ENCODE data around the gene GRB2. TPM values are rescaled to one million over a fixed set of nuclear protein-coding genes. Genes with fewer than 3 reads are reported as not detected.

Gene GRB2
- total RNA-seq, 2 donors from 2014 or later, result 85.5 to 86.6 TPM

DNA sequence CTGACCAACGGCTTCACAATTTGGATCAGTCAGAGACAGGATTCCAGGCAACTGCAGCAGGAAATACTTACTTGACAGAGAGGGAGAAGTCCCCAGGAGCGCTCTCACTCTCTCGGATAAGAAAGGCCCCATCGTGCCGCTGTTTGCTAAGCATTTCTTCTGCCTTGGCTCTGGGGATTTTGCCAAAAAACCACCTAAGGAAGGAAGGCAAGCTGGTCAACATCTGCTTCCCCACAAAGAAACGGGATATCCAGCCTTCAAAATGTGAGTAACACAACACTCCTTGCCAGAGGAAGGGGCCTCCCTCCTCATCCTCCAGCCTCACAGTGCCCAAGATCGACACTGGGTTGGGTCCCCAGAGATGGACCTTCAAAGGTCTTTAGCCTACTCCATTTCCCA, 79.7 kb downstream of the GRB2 start:
- Mint-ChIP-seq H3K9me3 (no peaks in the 10 kb centered on the region), H3K27ac (peak overlapping the region; percentile 90), H3K4me3 (no peak overlapping the region), H3K27me3 (ENCODE audit: insufficient read depth) (no peaks in the 10 kb centered on the region), H3K36me3 (ENCODE audit: low read depth) (peaks cover 44% of the 10 kb centered on the region), H3K4me1 (peaks cover 21% of the 10 kb centered on the region)
- Histone ChIP-seq H3K9ac (ENCODE audit: extremely low read depth, low read length, poor library complexity, severe bottlenecking) (no peak overlapping the region), H3K27me3 (ENCODE audit: control insufficient read depth, insufficient read depth, low read length, poor library complexity, severe bottlenecking) (no peaks in the 10 kb centered on the region), H3K27ac (ENCODE audit: low read depth, low read length) (no peak overlapping the region), H3K4me1 (ENCODE audit: control insufficient read depth, insufficient read depth, low read length) (no peaks in the 10 kb centered on the region), H3K4me3 (ENCODE audit: low read length) (no peak overlapping the region), H3K36me3 (ENCODE audit: control insufficient read depth, insufficient read depth, low read length) (peaks cover 43% of the 10 kb centered on the region), H3K9me3 (ENCODE audit: control insufficient read depth, low read length) (no peaks in the 10 kb centered on the region)
- peak; percentile 66 for DNase-seq
- WGBS, 2 experiments (ENCODE audit: insufficient coverage in 1 of 2, insufficient read length in 1 of 2), result 94% methylated on average over 5 to 7 of the region's 7 CpGs
- TF ChIP-seq CTCF (conservative IDR thresholded peaks at IDR 0.05), result no peak

- H3K27ac Mint-ChIP-seq, result peak overlapping the region; percentile 90
- no peak overlapping the region for H3K4me3 Mint-ChIP-seq
- no peak overlapping the region for H3K27ac ChIP-seq (ENCODE audit: low read depth, low read length)
These were observed 80.1 kb downstream of the GRB2 start for GRCh38 chr17:75325348-75325747.

DNA sequence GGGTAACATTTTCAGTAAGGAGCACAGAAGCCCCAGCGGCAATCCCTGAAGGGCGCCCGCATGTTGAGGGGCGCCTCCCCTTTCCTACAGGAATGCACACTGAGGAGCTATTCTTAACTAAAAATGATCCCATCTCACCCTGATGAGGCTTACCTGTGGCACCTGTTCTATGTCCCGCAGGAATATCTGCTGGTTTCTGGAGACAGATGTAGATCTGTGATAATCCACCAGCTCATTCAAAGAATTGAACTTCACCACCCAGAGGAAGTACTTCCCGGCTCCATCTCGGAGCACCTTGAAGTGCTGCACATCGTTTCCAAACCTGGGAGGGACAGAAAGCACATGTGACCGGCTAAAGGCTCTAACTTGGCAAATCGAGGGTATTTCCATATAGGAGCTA, 84.0 kb downstream of the GRB2 start:
- H3K27ac ChIP-seq (ENCODE audit: low read depth, low read length), result no peak overlapping the region
- no peak for DNase-seq
- Mint-ChIP-seq H3K9me3 (no peaks in the 10 kb centered on the region), H3K4me3 (no peak overlapping the region), H3K4me1 (peaks cover 26% of the 10 kb centered on the region), H3K27ac (no peak overlapping the region), H3K36me3 (ENCODE audit: low read depth) (peaks cover 57% of the 10 kb centered on the region), H3K27me3 (ENCODE audit: insufficient read depth) (no peaks in the 10 kb centered on the region)
- no peaks in the 10 kb centered on the region for H3K4me1 ChIP-seq (ENCODE audit: control insufficient read depth, insufficient read depth, low read length)
- H3K36me3 ChIP-seq (ENCODE audit: control insufficient read depth, insufficient read depth, low read length), result peaks cover 63% of the 10 kb centered on the region
- no peak overlapping the region for H3K4me3 ChIP-seq (ENCODE audit: low read length)
- no peaks in the 10 kb centered on the region for H3K9me3 ChIP-seq (ENCODE audit: control insufficient read depth, low read length)
- no peak for TF ChIP-seq CTCF (conservative IDR thresholded peaks at IDR 0.05)
- H3K27me3 ChIP-seq (ENCODE audit: control insufficient read depth, insufficient read depth, low read length, poor library complexity, severe bottlenecking), result no peaks in the 10 kb centered on the region
- 79 to 84% methylated on average over 8 to 10 of the region's 10 CpGs for WGBS, 2 experiments (ENCODE audit: insufficient coverage in 1 of 2, insufficient read length in 1 of 2)
- H3K9ac ChIP-seq (ENCODE audit: extremely low read depth, low read length, poor library complexity, severe bottlenecking), result no peak overlapping the region

More at GRCh38 chr17:75325348-75325747, 80.1 kb downstream of the GRB2 start:
- TF ChIP-seq CTCF (conservative IDR thresholded peaks at IDR 0.05), result no peak
- Mint-ChIP-seq H3K36me3 (ENCODE audit: low read depth) (peaks cover 44% of the 10 kb centered on the region), H3K9me3 (no peaks in the 10 kb centered on the region), H3K27me3 (ENCODE audit: insufficient read depth) (no peaks in the 10 kb centered on the region), H3K4me1 (peaks cover 17% of the 10 kb centered on the region)
- Histone ChIP-seq H3K4me1 (ENCODE audit: control insufficient read depth, insufficient read depth, low read length) (no peaks in the 10 kb centered on the region), H3K9ac (ENCODE audit: extremely low read depth, low read length, poor library complexity, severe bottlenecking) (no peak overlapping the region), H3K36me3 (ENCODE audit: control insufficient read depth, insufficient read depth, low read length) (peaks cover 43% of the 10 kb centered on the region), H3K9me3 (ENCODE audit: control insufficient read depth, low read length) (no peaks in the 10 kb centered on the region), H3K27me3 (ENCODE audit: control insufficient read depth, insufficient read depth, low read length, poor library complexity, severe bottlenecking) (no peaks in the 10 kb centered on the region), H3K4me3 (ENCODE audit: low read length) (no peak overlapping the region)
- 95 to 97% methylated on average over 4 to 6 of the region's 6 CpGs for WGBS, 2 experiments (ENCODE audit: insufficient coverage in 1 of 2, insufficient read length in 1 of 2)
- DNase-seq, result peak; percentile 78

Measured in endodermal cell (in vitro differentiated cells).